Uterus (tissue), 4 donors: ENCODE results near the gene PLCB3. TPM values are rescaled to one million over a fixed set of nuclear protein-coding genes. Genes with fewer than 3 reads are reported as not detected.
"Not testable (repeated sequence)": the region's sequence is repeated elsewhere in the genome, so short reads cannot be mapped to it uniquely, and the experiment has no call there.

Experiments
- DNase-seq, 2 donors: peaks; one replicate each; pipeline ENCODE4 v3.0.0-alpha.2; 2019 to 2020
- H3K27ac ChIP-seq, 2 donors: fragments of 200-600 bp; sonication (generic); 1 replicate in 1 of 2; 2 replicates in 1 of 2; pipeline ENCODE4 v1.5.1; 2016 to 2018
- H3K27me3 ChIP-seq, 2 donors: fragments of 200-600 bp; sonication (generic); one replicate each; pipeline ENCODE4 v1.5.1; 2018 to 2019; ENCODE audit warnings: control low read depth in 1 of 2
- H3K36me3 ChIP-seq, 2 donors: fragments of 200-600 bp; sonication (generic); one replicate each; pipeline ENCODE4 v1.5.1; 2019; ENCODE audit warnings: control low read depth in 1 of 2
- H3K4me1 ChIP-seq, 2 donors: fragments of 200-600 bp; sonication (generic); one replicate each; pipeline ENCODE4 v1.5.1; 2018 to 2019; ENCODE audit warnings: control low read depth in 1 of 2
- H3K4me3 ChIP-seq, 2 donors: fragments of 200-600 bp; sonication (generic); 1 replicate in 1 of 2; 2 replicates in 1 of 2; pipeline ENCODE4 v1.5.1; 2018 to 2019; ENCODE audit warnings: mild to moderate bottlenecking in 1 of 2
- H3K9me3 ChIP-seq, 2 donors: fragments of 200-600 bp; sonication (generic); one replicate each; pipeline ENCODE4 v1.5.1; 2019; ENCODE audit warnings: control low read depth in 1 of 2
- POLR2A ChIP-seq, 2 donors: fragments of 450-650 bp; IDR thresholded peaks; one replicate each; pipeline ENCODE4 v1.6.1; 2016; ENCODE audit warnings: antibody characterized with exemption in 2 of 2, mild to moderate bottlenecking in 1 of 2, moderate library complexity in 1 of 2
- intact Hi-C: fragments of 100-400 bp; cut with DNase I; formaldehyde crosslinking; loops from one replicate; pipeline ENCODE4 v1.15.1; 2023; ENCODE audit warnings: low total_unique reads
- total RNA-seq, 4 donors: library from RNA; depleted of rRNA in 3 of 4; stranded (reverse); fragments of >200 nt in 3 of 4; gene quantifications; one replicate each; pipeline versions ENCODE4 v1.1.0 to v1.2.4, GENCODE V29; 2014 to 2023
- TF ChIP-seq, protein P1 (sequence below), 4 experiments: fragments of 200-600 bp in 2 of 4; fragments of 450-650 bp in 2 of 4; sonication (generic) in 2 of 4; IDR thresholded peaks; one replicate each; pipeline ENCODE4 v1.5.1; 2016 to 2019; ENCODE audit warnings: antibody characterized with exemption in 4 of 4, mild to moderate bottlenecking in 2 of 4, moderate library complexity in 1 of 4
- donor health status: DM: yes; HTN: yes; CAD: no.

The PLCB3 gene
- total RNA-seq, 4 donors from 2014 or later: 10.0 to 39.5 (median 21.8) TPM

DNA sequence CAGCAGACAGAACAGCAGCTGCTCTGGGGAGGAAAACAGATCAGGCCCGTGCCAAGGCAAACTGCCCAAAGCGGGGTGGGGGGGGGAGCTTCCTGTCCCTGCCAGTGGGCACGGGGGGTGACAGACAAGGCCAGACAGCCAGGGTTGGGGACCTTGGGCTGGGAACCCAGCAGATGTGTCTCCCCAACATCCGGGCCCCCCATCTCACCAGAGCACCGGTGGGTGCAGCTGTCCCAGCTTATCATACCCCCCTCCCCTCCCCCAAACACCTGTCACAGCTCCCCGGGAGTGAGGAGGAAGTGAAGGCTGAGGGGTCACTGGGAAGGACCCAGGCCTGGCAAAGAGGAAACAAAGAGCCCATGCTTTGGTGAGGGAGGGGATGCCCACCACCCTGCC is 5.9 kb upstream of the PLCB3 start:
- TF ChIP-seq POLR2A (IDR thresholded peaks at IDR 0.05): no peak
- TF ChIP-seq, protein P1, sequence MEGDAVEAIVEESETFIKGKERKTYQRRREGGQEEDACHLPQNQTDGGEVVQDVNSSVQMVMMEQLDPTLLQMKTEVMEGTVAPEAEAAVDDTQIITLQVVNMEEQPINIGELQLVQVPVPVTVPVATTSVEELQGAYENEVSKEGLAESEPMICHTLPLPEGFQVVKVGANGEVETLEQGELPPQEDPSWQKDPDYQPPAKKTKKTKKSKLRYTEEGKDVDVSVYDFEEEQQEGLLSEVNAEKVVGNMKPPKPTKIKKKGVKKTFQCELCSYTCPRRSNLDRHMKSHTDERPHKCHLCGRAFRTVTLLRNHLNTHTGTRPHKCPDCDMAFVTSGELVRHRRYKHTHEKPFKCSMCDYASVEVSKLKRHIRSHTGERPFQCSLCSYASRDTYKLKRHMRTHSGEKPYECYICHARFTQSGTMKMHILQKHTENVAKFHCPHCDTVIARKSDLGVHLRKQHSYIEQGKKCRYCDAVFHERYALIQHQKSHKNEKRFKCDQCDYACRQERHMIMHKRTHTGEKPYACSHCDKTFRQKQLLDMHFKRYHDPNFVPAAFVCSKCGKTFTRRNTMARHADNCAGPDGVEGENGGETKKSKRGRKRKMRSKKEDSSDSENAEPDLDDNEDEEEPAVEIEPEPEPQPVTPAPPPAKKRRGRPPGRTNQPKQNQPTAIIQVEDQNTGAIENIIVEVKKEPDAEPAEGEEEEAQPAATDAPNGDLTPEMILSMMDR (IDR thresholded peaks at IDR 0.05): no peak
- peaks cover 0 to 14% of the 10 kb centered on the region in 2 donors for H3K4me1 ChIP-seq
- peak overlapping the region; percentile 52 to 60 for H3K4me3 ChIP-seq
- no peaks in the 10 kb centered on the region for H3K27me3 ChIP-seq
- DNase-seq: peak in 1 of 2 donors; percentile 60
- H3K9me3 ChIP-seq: no peaks in the 10 kb centered on the region
- H3K27ac ChIP-seq: peak overlapping the region; percentile 79 to 80
- no peaks in the 10 kb centered on the region for H3K36me3 ChIP-seq
- intact Hi-C loops: no loop called here

DNA sequence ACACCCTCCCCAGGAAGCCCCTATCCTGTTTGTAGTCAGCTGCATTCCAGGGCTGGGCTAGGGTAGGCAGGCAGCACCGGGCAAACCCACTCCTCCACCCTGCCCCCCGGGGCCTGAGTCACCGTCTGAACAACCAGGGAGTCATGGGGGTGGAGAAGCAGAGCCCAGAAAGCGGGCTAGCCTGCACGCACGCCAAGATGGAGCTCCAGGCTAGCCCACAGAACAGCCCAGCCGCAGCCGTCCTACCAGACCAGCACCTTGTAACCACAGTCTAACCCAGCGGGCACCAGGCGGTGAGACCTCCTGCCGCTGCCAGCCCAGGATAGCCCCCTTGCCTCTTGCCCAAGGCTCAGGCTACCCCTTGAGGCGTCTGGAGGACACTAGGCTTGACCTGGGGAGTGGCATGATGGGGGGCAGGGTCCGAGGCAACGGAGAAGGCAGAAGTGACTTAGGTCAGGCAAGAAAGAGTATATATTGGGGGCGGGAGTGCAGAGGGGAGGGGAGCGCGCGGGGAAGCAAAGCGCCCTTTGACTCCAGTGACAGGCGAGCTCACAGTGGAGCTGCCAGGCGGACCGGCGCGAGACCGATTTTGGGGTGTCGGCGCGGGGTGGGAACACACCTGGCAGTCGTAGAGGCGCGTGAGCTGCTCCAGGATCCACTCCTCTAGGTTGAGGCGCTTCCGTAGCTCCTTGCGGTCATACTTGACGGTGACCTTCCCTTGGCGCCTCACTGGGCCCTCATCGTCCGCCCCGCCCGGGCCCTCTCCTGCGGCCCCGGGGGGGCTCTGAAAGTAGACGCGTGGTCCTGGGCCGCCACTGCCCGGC is 5.3 kb upstream of the PLCB3 start:
- intact Hi-C loops: no loop called here
- H3K9me3 ChIP-seq: no peaks in the 10 kb centered on the region
- peaks cover 0 to 17% of the 10 kb centered on the region in 2 donors for H3K4me1 ChIP-seq
- no peaks in the 10 kb centered on the region for H3K36me3 ChIP-seq
- H3K27me3 ChIP-seq: no peaks in the 10 kb centered on the region
- H3K27ac ChIP-seq: peak overlapping the region; percentile 79 to 80
- TF ChIP-seq, protein P1 (IDR thresholded peaks at IDR 0.05): no peak
- TF ChIP-seq POLR2A (IDR thresholded peaks at IDR 0.05): no peak
- DNase-seq: peak; percentile 73 to 75
- H3K4me3 ChIP-seq: peak overlapping the region; percentile 52 to 60

DNA sequence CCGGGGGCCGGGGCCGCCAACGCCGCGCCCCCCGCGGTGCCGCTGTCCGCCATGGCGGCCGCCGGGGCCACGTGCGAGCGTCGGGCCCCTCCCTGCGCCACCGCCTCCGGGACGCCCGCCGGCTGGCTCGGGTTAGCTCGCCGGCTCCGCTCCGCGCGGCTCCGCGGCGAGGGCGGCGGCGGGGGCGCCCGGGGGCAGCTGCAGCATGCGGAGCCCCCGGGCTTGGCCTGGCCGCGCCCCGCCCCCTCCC is 4.8 kb upstream of the PLCB3 start:
- DNase-seq, H3K9me3 ChIP-seq, H3K27me3 ChIP-seq, H3K36me3 ChIP-seq, intact Hi-C loops: not testable (repeated sequence)
- H3K27ac ChIP-seq: peak overlapping the region; percentile 79 to 80
- H3K4me1 ChIP-seq: peaks cover 0 to 18% of the 10 kb centered on the region in 2 donors
- peak overlapping the region; percentile 52 to 60 for H3K4me3 ChIP-seq

DNA sequence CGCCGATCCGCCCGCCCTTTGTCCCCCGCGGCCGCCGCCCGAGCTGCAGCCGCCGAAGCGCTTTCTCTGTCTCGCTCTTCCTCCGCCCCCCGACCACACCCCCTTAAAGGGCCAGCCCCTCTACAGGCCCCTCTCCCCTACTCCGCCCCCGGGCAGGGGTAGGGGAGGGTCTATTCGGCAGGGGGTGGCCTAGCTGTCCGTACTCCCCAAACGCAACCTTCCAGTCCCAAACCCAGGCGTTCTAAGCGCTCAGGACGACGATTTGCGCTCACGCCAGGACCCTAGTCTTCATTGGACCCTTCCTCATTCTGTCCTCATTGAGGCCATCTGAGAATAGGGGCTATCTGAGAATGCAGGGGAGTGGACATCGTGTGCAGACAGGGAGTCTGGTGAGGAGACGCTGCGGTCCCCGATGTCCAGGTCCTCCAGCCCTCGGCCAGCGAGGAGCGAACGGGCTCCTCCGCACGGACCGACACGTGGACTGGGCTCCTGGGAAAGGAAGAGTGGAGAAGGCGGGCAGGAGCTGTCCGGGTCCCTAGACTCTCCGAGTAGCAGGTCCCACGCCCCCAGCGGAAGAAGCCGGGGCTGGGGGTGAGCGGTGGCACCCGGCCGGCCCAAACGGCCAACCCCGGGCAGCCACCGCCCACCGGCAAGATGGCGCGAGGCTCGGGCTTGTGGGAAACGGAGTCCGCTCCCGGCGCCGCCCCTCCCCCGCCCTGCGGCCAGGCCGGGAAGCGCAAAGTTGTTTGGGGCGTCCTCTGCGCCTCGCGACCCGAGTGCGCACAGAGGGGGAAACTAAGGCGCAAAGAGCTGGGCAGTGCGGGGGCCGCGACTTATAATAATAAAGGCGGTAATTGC is 4.2 kb upstream of the PLCB3 start, which contains the start of gene PPP1R14B:
Gene PPP1R14B, minus strand, starts transcription at position 73 of the 858 bp plus-strand sequence. CDS start 270 bp downstream, outside the sequence.
- peak; percentile 81 to 87 for DNase-seq
- H3K4me1 ChIP-seq: peaks cover 0 to 17% of the 10 kb centered on the region in 2 donors
- intact Hi-C loops: no loop called here

More for the DNA sequence above, 4.2 kb upstream of the PLCB3 start, which contains the start of gene PPP1R14B:
- no peaks in the 10 kb centered on the region for H3K27me3 ChIP-seq
- peak within 1 kb of the TSS; percentile 79 to 85 for H3K27ac ChIP-seq
- H3K4me3 ChIP-seq: peak within 1 kb of the TSS; percentile 52 to 60
- H3K9me3 ChIP-seq: no peaks in the 10 kb centered on the region
- TF ChIP-seq, protein P1 (IDR thresholded peaks at IDR 0.05): peak; percentile 12 to 46 (median 17)
- TF ChIP-seq POLR2A (IDR thresholded peaks at IDR 0.05): peak in 1 of 2 donors; percentile 52
- H3K36me3 ChIP-seq: no peaks in the 10 kb centered on the region
